ENCODE measurements around the gene C2CD3.
"Not testable (repeated sequence)": the region's sequence is repeated elsewhere in the genome, so short reads cannot be mapped to it uniquely, and the experiment has no call there.

C2CD3 gene

GRCh38 chr11:74153224-74153623 lies 17.6 kb downstream of the C2CD3 start:
- no peak for DNase-seq (ENCODE audit: low spot score)
- in situ Hi-C loops (cut with MboI; ENCODE audit: low pct_unique_long_range_greater_than_20kb, low sequenced_read_pairs, unreplicated experiment), result no loop called here
- no peak for TF ChIP-seq CTCF (IDR thresholded peaks at IDR 0.05; ENCODE audit: extremely low read depth, insufficient read depth, missing control alignments)

- TF ChIP-seq CTCF (IDR thresholded peaks at IDR 0.05; ENCODE audit: extremely low read depth, insufficient read depth, missing control alignments), result no peak
- no peak for DNase-seq (ENCODE audit: low spot score)
- in situ Hi-C loops (cut with MboI; ENCODE audit: low pct_unique_long_range_greater_than_20kb, low sequenced_read_pairs, unreplicated experiment), result no loop called here
Observed at GRCh38 chr11:74147199-74147929, 23.4 kb downstream of the C2CD3 start.

- no peak for DNase-seq (ENCODE audit: low spot score)
- in situ Hi-C loops (cut with MboI; ENCODE audit: low pct_unique_long_range_greater_than_20kb, low sequenced_read_pairs, unreplicated experiment), result no loop called here
- TF ChIP-seq CTCF (IDR thresholded peaks at IDR 0.05; ENCODE audit: extremely low read depth, insufficient read depth, missing control alignments), result no peak
Observed at GRCh38 chr11:74144592-74144991, 26.2 kb downstream of the C2CD3 start.

GRCh38 chr11:74142624-74143023 lies 28.2 kb downstream of the C2CD3 start:
- in situ Hi-C loops (cut with MboI; ENCODE audit: low pct_unique_long_range_greater_than_20kb, low sequenced_read_pairs, unreplicated experiment), result no loop called here
- TF ChIP-seq CTCF (IDR thresholded peaks at IDR 0.05; ENCODE audit: extremely low read depth, insufficient read depth, missing control alignments), result no peak
- no peak for DNase-seq (ENCODE audit: low spot score)

GRCh38 chr11:74141908-74142307 lies 28.9 kb downstream of the C2CD3 start:
- DNase-seq (ENCODE audit: low spot score), result no peak
- in situ Hi-C loops (cut with MboI; ENCODE audit: low pct_unique_long_range_greater_than_20kb, low sequenced_read_pairs, unreplicated experiment), result no loop called here
- no peak for TF ChIP-seq CTCF (IDR thresholded peaks at IDR 0.05; ENCODE audit: extremely low read depth, insufficient read depth, missing control alignments)

GRCh38 chr11:74141241-74141695 lies 29.5 kb downstream of the C2CD3 start:
- in situ Hi-C loops (cut with MboI; ENCODE audit: low pct_unique_long_range_greater_than_20kb, low sequenced_read_pairs, unreplicated experiment), result no loop called here
- no peak for TF ChIP-seq CTCF (IDR thresholded peaks at IDR 0.05; ENCODE audit: extremely low read depth, insufficient read depth, missing control alignments)
- no peak for DNase-seq (ENCODE audit: low spot score)

- in situ Hi-C loops (cut with MboI; ENCODE audit: low pct_unique_long_range_greater_than_20kb, low sequenced_read_pairs, unreplicated experiment), result not testable (repeated sequence)
Observed at GRCh38 chr11:74139919-74140431, 30.8 kb downstream of the C2CD3 start.

More at GRCh38 chr11:74139919-74140431, 30.8 kb downstream of the C2CD3 start:
- not testable (repeated sequence) for DNase-seq (ENCODE audit: low spot score)

Data from GM13977 (cell line).